Right lobe of liver (tissue), 4 donors: ENCODE measurements around the gene SRSF7.
"Not testable (repeated sequence)": the region's sequence is repeated elsewhere in the genome, so short reads cannot be mapped to it uniquely, and the experiment has no call there.

Experiments
- POLR2A ChIP-seq: fragments of 450-650 bp; IDR thresholded peaks from one replicate; pipeline ENCODE4 v1.6.1; 2017; ENCODE audit warnings: antibody characterized with exemption, mild to moderate bottlenecking
- TF ChIP-seq, protein P1 (sequence below), 4 donors: fragments of 200-600 bp in 3 of 4; fragments of 450-650 bp in 1 of 4; IDR thresholded peaks; one replicate each; pipeline versions ENCODE4 v1.5.1 to v1.8.0; 2016 to 2022; ENCODE audit warnings: antibody characterized with exemption in 4 of 4, mild to moderate bottlenecking in 2 of 4
- donor health status: DM: no; HTN: no; CAD: no.
- donor health status: DM: no; HTN: no; CAD: no.
- donor health status: DM: no; HTN: yes; CAD: no.

GRCh38 chr2:38714941-38715340 is 36.2 kb downstream of the SRSF7 start:
- TF ChIP-seq, protein P1, sequence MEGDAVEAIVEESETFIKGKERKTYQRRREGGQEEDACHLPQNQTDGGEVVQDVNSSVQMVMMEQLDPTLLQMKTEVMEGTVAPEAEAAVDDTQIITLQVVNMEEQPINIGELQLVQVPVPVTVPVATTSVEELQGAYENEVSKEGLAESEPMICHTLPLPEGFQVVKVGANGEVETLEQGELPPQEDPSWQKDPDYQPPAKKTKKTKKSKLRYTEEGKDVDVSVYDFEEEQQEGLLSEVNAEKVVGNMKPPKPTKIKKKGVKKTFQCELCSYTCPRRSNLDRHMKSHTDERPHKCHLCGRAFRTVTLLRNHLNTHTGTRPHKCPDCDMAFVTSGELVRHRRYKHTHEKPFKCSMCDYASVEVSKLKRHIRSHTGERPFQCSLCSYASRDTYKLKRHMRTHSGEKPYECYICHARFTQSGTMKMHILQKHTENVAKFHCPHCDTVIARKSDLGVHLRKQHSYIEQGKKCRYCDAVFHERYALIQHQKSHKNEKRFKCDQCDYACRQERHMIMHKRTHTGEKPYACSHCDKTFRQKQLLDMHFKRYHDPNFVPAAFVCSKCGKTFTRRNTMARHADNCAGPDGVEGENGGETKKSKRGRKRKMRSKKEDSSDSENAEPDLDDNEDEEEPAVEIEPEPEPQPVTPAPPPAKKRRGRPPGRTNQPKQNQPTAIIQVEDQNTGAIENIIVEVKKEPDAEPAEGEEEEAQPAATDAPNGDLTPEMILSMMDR (IDR thresholded peaks at IDR 0.05), result not testable (repeated sequence)
- not testable (repeated sequence) for TF ChIP-seq POLR2A
